Endodermal cell (in vitro differentiated cells): Measurements from ENCODE around the gene ARFGAP1. TPM values are rescaled to one million over a fixed set of nuclear protein-coding genes. Genes with fewer than 3 reads are reported as not detected.
"Not testable (repeated sequence)": the region's sequence is repeated elsewhere in the genome, so short reads cannot be mapped to it uniquely, and the experiment has no call there.

Source experiments
- DNase-seq: peaks from one replicate; pipeline ENCODE4 v3.0.0-alpha.2; 2017
- H3K27ac ChIP-seq: 2 replicates; pipeline ENCODE4 v1.5.1; 2013; ENCODE audit warnings: mild to moderate bottlenecking, low read depth, low read length, moderate library complexity
- H3K27me3 ChIP-seq: 2 replicates; pipeline ENCODE4 v1.6.1; 2013; ENCODE audit warnings: mild to moderate bottlenecking, low read length, moderate library complexity; ENCODE audit not compliant: insufficient read depth, control insufficient read depth, poor library complexity, severe bottlenecking
- H3K36me3 ChIP-seq: 2 replicates; pipeline ENCODE4 v1.7.0; 2013; ENCODE audit warnings: mild to moderate bottlenecking, low read length, moderate library complexity; ENCODE audit not compliant: control insufficient read depth, insufficient read depth
- H3K4me1 ChIP-seq: one replicate; pipeline ENCODE4 v1.7.0; 2013; ENCODE audit warnings: low read length; ENCODE audit not compliant: control insufficient read depth, insufficient read depth
- H3K4me3 ChIP-seq: 2 replicates; pipeline ENCODE4 v1.5.1; 2013; ENCODE audit warnings: mild to moderate bottlenecking, low read length, moderate library complexity
- H3K9ac ChIP-seq: 2 replicates; pipeline ENCODE4 v1.6.1; 2013; ENCODE audit warnings: mild to moderate bottlenecking, low read length, moderate library complexity; ENCODE audit not compliant: poor library complexity, severe bottlenecking; ENCODE audit errors: extremely low read depth
- H3K9me3 ChIP-seq: 2 replicates; pipeline ENCODE4 v1.6.1; 2013; ENCODE audit warnings: mild to moderate bottlenecking, low read length, moderate library complexity; ENCODE audit not compliant: control insufficient read depth
- H3K27ac Mint-ChIP-seq: 2 replicates; pipeline ENCODE4 v1.8.0; 2020; ENCODE audit warnings: mixed read lengths
- H3K27me3 Mint-ChIP-seq: 2 replicates; pipeline ENCODE4 v1.8.0; 2021; ENCODE audit warnings: mild to moderate bottlenecking, mixed read lengths; ENCODE audit not compliant: insufficient read depth
- H3K36me3 Mint-ChIP-seq: 2 replicates; pipeline ENCODE4 v1.8.0; 2020; ENCODE audit warnings: low read depth, mixed read lengths
- H3K4me1 Mint-ChIP-seq: 2 replicates; pipeline ENCODE4 v1.8.0; 2020; ENCODE audit warnings: mixed read lengths
- H3K4me3 Mint-ChIP-seq: 2 replicates; pipeline ENCODE4 v1.8.0; 2020; ENCODE audit warnings: mild to moderate bottlenecking, moderate library complexity, mixed read lengths
- H3K9me3 Mint-ChIP-seq: 2 replicates; pipeline ENCODE4 v1.8.0; 2020; ENCODE audit warnings: mild to moderate bottlenecking, mixed read lengths
- CTCF ChIP-seq: fragments of 200-600 bp; sonication (generic); conservative IDR thresholded peaks from 2 replicates; pipeline ENCODE4 v1.5.0; 2021; ENCODE audit warnings: antibody characterized with exemption, mild to moderate bottlenecking
- WGBS, 2 experiments: methylation state at CpG; one replicate each; pipeline versions ENCODE4 v1.1.5 to v1.1.7; 2013; ENCODE audit warnings: missing lambda C conversion rate in 2 of 2, mixed read lengths in 1 of 2; ENCODE audit not compliant: insufficient coverage in 1 of 2, insufficient read length in 1 of 2; 5-methylcytosine and 5-hydroxymethylcytosine counted together
- total RNA-seq, 2 donors: library from RNA; stranded (reverse); fragmentation: NEBNext Ultra II Directional in 1 of 2; extraction: Animal tissue kit (Norgen Biotek cat#: 25700) in 1 of 2; gene quantifications; 2 replicates in 1 of 2; 3 replicates in 1 of 2; pipeline ENCODE4 v1.2.1, GENCODE V29; 2021

Gene ARFGAP1
- total RNA-seq, 2 donors from 2014 or later, result 159 to 208 TPM

DNA sequence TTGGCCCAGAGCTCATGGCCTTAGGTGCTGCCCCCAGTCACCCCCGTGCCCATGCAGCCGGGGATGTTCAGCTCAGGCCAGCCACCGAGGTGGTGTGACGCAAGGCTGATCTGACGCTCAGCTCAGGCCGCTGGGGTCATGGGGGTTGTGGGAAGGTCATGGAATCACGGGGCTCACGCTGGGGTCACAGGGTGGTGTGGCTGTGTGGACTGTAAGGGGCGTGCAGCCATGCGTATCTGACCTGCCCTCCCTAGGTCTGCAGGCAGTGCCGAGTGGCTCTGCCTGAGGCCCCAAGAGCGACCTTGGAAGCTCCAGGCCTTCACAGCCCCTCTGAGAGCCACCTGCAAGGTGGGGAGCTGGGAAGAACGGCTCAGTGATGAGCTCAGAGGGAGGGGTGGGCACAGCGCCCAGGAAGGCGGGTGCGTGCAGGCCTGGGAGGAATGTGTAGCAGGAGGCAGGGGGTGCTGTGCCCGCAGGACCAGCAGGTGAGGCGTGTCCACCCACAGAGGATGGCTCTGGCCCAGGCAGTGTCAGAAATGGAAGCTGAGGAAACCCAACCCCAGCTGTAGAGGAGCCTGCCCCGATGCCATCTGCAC is 60.7 kb downstream of the ARFGAP1 start:
- Histone ChIP-seq H3K36me3 (no peaks in the 10 kb centered on the region), H3K27me3 (peaks cover 13% of the 10 kb centered on the region), H3K9me3 (no peaks in the 10 kb centered on the region), H3K27ac (no peak overlapping the region), H3K4me3 (no peak overlapping the region), H3K9ac (no peak overlapping the region), H3K4me1 (no peaks in the 10 kb centered on the region)
- no peaks in the 10 kb centered on the region for H3K4me1 Mint-ChIP-seq
- no peak overlapping the region for H3K4me3 Mint-ChIP-seq
- peaks cover 2% of the 10 kb centered on the region for H3K27me3 Mint-ChIP-seq
- H3K27ac Mint-ChIP-seq, result no peak overlapping the region
- no peak for TF ChIP-seq CTCF
- peaks cover 11% of the 10 kb centered on the region for H3K9me3 Mint-ChIP-seq
- H3K36me3 Mint-ChIP-seq, result no peaks in the 10 kb centered on the region
- WGBS, 2 experiments, result 93 to 96% methylated on average over 9 to 19 of the region's 19 CpGs
- DNase-seq, result no peak

- Histone ChIP-seq H3K36me3 (no peaks in the 10 kb centered on the region), H3K9me3 (no peaks in the 10 kb centered on the region), H3K27me3 (peaks cover 21% of the 10 kb centered on the region), H3K4me3 (no peak overlapping the region), H3K27ac (no peak overlapping the region), H3K9ac (no peak overlapping the region), H3K4me1 (no peaks in the 10 kb centered on the region)
- Mint-ChIP-seq H3K4me1 (no peaks in the 10 kb centered on the region), H3K27ac (no peak overlapping the region), H3K27me3 (peaks cover 2% of the 10 kb centered on the region), H3K36me3 (no peaks in the 10 kb centered on the region), H3K4me3 (no peak overlapping the region), H3K9me3 (peaks cover 11% of the 10 kb centered on the region)
- no peak for TF ChIP-seq CTCF
- 68 to 88% methylated on average over 3 to 8 of the region's 8 CpGs for WGBS, 2 experiments
- no peak for DNase-seq
Measured at GRCh38 chr20:63334356-63334755, 61.7 kb downstream of the ARFGAP1 start.

- H3K9me3 Mint-ChIP-seq, result peaks cover 11% of the 10 kb centered on the region
- not testable (repeated sequence) for H3K9ac ChIP-seq, H3K27me3 Mint-ChIP-seq, H3K4me1 ChIP-seq, H3K27ac Mint-ChIP-seq, H3K4me3 Mint-ChIP-seq, DNase-seq, H3K36me3 Mint-ChIP-seq, H3K27ac ChIP-seq, H3K4me3 ChIP-seq, H3K9me3 ChIP-seq, H3K4me1 Mint-ChIP-seq, H3K36me3 ChIP-seq
- WGBS, 2 experiments, result 94 to 95% methylated on average over 3 to 8 of the region's 9 CpGs
- peaks cover 21% of the 10 kb centered on the region for H3K27me3 ChIP-seq
Measured at GRCh38 chr20:63335060-63335459, 62.4 kb downstream of the ARFGAP1 start.

DNA sequence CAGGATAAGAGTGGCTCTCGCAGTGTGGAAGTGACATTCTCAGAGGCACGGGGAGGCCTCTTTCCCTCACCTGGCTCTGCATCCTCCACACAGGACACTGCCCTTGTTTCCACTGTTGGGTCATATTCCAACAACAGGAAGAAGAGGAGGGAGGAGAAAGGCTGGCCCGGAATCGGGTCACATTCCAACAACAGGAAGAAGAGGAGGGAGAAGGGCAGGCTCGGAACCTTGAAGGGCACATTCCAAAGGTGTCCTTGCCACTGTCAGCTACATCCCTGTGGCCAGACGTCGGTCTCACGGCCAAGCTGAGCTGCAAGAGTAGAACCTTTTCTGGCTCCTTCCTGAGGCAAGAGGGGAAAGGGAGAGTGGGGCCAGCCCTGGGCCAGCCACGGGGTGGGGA is 63.1 kb downstream of the ARFGAP1 start:
- Histone ChIP-seq H3K9me3 (no peaks in the 10 kb centered on the region), H3K27ac (no peak overlapping the region), H3K4me3 (no peak overlapping the region), H3K9ac (no peak overlapping the region), H3K27me3 (peaks cover 21% of the 10 kb centered on the region), H3K36me3 (no peaks in the 10 kb centered on the region), H3K4me1 (no peaks in the 10 kb centered on the region)
- Mint-ChIP-seq H3K27me3 (peaks cover 2% of the 10 kb centered on the region), H3K4me1 (no peaks in the 10 kb centered on the region), H3K36me3 (no peaks in the 10 kb centered on the region), H3K4me3 (no peak overlapping the region), H3K27ac (no peak overlapping the region), H3K9me3 (peaks cover 11% of the 10 kb centered on the region)
- 89 to 92% methylated on average over 9 of the region's 9 CpGs for WGBS, 2 experiments
- TF ChIP-seq CTCF, result no peak
- DNase-seq, result no peak
